ENCODE data around the gene SERPINE3. TPM values are rescaled to one million over a fixed set of nuclear protein-coding genes. Genes with fewer than 3 reads are reported as not detected.

The SERPINE3 gene
- total and polyA plus RNA-seq, 2 experiments from 2014 or later, result 0.17 to 0.31 TPM

DNA sequence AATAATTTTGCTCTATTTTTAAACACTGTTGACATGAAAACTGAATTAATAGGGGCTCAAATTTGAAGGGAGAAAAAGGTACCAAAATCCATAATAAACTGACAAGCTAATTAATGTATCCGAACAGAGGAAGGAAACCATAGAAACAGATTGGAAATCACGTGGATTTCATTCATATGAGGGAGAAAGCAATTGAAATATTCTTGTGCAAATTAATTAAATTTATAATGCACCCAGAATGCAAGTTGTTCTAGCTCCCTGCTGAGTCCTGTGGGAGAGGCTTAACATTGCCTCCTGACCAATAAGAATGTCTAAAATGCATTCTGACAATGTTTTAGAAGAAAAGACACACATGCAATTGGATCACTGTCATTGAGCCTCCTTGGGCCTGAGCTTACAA is 17.7 kb upstream of the SERPINE3 start (continued):
- TF ChIP-seq ZNF331 (CRISPR knock-in tag; IDR thresholded peaks at IDR 0.05; ENCODE audit: low read depth), result no peak
- no peak for TF ChIP-seq ZNF114 (CRISPR knock-in tag; IDR thresholded peaks at IDR 0.05)
- no peak for TF ChIP-seq JUNB (IDR thresholded peaks at IDR 0.05; ENCODE audit: unreplicated experiment)
- TF ChIP-seq EZH2 (IDR thresholded peaks at IDR 0.05; ENCODE audit: low read depth, unreplicated experiment), result no peak
- TF ChIP-seq, protein P1, sequence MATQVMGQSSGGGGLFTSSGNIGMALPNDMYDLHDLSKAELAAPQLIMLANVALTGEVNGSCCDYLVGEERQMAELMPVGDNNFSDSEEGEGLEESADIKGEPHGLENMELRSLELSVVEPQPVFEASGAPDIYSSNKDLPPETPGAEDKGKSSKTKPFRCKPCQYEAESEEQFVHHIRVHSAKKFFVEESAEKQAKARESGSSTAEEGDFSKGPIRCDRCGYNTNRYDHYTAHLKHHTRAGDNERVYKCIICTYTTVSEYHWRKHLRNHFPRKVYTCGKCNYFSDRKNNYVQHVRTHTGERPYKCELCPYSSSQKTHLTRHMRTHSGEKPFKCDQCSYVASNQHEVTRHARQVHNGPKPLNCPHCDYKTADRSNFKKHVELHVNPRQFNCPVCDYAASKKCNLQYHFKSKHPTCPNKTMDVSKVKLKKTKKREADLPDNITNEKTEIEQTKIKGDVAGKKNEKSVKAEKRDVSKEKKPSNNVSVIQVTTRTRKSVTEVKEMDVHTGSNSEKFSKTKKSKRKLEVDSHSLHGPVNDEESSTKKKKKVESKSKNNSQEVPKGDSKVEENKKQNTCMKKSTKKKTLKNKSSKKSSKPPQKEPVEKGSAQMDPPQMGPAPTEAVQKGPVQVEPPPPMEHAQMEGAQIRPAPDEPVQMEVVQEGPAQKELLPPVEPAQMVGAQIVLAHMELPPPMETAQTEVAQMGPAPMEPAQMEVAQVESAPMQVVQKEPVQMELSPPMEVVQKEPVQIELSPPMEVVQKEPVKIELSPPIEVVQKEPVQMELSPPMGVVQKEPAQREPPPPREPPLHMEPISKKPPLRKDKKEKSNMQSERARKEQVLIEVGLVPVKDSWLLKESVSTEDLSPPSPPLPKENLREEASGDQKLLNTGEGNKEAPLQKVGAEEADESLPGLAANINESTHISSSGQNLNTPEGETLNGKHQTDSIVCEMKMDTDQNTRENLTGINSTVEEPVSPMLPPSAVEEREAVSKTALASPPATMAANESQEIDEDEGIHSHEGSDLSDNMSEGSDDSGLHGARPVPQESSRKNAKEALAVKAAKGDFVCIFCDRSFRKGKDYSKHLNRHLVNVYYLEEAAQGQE (IDR thresholded peaks at IDR 0.05; ENCODE audit: unreplicated experiment), result no peak
- no peak for TF ChIP-seq STAT1 (IDR thresholded peaks at IDR 0.05; ENCODE audit: unreplicated experiment)
- TF ChIP-seq NANOG (IDR thresholded peaks at IDR 0.05; ENCODE audit: borderline replicate concordance), result no peak

DNA sequence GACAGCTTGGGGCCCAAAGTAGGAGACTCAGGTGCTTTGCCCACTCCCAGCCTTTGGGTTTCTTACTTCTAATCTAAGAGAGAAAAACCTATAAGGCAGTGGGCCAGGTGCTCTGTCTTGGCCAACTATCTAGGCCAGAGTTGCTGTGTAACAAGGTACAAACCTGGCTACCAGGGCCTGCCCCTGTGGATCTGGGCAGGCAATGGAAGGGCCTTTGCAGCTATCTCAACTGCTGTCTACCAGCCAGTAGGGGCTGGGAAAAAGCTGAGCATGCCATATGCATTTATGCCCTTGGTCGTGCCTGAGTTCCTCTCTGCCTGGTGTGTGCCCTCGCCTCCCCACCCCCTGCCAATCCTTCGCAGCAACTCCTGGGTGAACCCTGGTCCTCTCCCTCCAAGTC is 16.7 kb upstream of the SERPINE3 start:
- no peak overlapping the region for H3K4me2 ChIP-seq
- no peak overlapping the region for H3K4me3 Mint-ChIP-seq
- H3K27ac Mint-ChIP-seq, result no peak overlapping the region
- peaks cover 2% of the 10 kb centered on the region for H3K27me3 Mint-ChIP-seq (ENCODE audit: insufficient read depth, low read depth, poor library complexity)
- DNase-seq (ENCODE audit: low spot score), result no peak
- H3K9me3 Mint-ChIP-seq, result no peaks in the 10 kb centered on the region; the same call in 2 of the 3 replicates
- no peaks in the 10 kb centered on the region for H3K36me3 ChIP-seq (ENCODE audit: insufficient read depth)
- H2AFZ ChIP-seq, result no peak overlapping the region
- TF ChIP-seq POLR2AphosphoS5 (IDR thresholded peaks at IDR 0.05; ENCODE audit: low read depth), result no peak
- TF ChIP-seq, protein P2, sequence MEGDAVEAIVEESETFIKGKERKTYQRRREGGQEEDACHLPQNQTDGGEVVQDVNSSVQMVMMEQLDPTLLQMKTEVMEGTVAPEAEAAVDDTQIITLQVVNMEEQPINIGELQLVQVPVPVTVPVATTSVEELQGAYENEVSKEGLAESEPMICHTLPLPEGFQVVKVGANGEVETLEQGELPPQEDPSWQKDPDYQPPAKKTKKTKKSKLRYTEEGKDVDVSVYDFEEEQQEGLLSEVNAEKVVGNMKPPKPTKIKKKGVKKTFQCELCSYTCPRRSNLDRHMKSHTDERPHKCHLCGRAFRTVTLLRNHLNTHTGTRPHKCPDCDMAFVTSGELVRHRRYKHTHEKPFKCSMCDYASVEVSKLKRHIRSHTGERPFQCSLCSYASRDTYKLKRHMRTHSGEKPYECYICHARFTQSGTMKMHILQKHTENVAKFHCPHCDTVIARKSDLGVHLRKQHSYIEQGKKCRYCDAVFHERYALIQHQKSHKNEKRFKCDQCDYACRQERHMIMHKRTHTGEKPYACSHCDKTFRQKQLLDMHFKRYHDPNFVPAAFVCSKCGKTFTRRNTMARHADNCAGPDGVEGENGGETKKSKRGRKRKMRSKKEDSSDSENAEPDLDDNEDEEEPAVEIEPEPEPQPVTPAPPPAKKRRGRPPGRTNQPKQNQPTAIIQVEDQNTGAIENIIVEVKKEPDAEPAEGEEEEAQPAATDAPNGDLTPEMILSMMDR (conservative IDR thresholded peaks at IDR 0.05; ENCODE audit: low read depth in 2 of 2), result no peak
- TF ChIP-seq ZNF331 (CRISPR knock-in tag; IDR thresholded peaks at IDR 0.05; ENCODE audit: low read depth), result no peak
- TF ChIP-seq EZH2 (IDR thresholded peaks at IDR 0.05; ENCODE audit: low read depth, unreplicated experiment), result no peak
- TF ChIP-seq, protein P3, sequence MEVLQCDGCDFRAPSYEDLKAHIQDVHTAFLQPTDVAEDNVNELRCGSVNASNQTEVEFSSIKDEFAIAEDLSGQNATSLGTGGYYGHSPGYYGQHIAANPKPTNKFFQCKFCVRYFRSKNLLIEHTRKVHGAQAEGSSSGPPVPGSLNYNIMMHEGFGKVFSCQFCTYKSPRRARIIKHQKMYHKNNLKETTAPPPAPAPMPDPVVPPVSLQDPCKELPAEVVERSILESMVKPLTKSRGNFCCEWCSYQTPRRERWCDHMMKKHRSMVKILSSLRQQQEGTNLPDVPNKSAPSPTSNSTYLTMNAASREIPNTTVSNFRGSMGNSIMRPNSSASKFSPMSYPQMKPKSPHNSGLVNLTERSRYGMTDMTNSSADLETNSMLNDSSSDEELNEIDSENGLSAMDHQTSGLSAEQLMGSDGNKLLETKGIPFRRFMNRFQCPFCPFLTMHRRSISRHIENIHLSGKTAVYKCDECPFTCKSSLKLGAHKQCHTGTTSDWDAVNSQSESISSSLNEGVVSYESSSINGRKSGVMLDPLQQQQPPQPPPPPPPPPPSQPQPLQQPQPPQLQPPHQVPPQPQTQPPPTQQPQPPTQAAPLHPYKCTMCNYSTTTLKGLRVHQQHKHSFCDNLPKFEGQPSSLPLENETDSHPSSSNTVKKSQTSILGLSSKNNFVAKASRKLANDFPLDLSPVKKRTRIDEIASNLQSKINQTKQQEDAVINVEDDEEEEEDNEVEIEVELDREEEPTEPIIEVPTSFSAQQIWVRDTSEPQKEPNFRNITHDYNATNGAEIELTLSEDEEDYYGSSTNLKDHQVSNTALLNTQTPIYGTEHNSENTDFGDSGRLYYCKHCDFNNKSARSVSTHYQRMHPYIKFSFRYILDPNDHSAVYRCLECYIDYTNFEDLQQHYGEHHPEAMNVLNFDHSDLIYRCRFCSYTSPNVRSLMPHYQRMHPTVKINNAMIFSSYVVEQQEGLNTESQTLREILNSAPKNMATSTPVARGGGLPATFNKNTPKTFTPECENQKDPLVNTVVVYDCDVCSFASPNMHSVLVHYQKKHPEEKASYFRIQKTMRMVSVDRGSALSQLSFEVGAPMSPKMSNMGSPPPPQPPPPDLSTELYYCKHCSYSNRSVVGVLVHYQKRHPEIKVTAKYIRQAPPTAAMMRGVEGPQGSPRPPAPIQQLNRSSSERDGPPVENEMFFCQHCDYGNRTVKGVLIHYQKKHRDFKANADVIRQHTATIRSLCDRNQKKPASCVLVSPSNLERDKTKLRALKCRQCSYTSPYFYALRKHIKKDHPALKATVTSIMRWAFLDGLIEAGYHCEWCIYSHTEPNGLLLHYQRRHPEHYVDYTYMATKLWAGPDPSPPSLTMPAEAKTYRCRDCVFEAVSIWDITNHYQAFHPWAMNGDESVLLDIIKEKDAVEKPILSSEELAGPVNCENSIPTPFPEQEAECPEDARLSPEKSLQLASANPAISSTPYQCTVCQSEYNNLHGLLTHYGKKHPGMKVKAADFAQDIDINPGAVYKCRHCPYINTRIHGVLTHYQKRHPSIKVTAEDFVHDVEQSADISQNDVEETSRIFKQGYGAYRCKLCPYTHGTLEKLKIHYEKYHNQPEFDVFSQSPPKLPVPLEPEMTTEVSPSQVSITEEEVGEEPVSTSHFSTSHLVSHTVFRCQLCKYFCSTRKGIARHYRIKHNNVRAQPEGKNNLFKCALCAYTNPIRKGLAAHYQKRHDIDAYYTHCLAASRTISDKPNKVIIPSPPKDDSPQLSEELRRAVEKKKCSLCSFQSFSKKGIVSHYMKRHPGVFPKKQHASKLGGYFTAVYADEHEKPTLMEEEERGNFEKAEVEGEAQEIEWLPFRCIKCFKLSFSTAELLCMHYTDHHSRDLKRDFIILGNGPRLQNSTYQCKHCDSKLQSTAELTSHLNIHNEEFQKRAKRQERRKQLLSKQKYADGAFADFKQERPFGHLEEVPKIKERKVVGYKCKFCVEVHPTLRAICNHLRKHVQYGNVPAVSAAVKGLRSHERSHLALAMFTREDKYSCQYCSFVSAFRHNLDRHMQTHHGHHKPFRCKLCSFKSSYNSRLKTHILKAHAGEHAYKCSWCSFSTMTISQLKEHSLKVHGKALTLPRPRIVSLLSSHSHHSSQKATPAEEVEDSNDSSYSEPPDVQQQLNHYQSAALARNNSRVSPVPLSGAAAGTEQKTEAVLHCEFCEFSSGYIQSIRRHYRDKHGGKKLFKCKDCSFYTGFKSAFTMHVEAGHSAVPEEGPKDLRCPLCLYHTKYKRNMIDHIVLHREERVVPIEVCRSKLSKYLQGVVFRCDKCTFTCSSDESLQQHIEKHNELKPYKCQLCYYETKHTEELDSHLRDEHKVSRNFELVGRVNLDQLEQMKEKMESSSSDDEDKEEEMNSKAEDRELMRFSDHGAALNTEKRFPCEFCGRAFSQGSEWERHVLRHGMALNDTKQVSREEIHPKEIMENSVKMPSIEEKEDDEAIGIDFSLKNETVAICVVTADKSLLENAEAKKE (CRISPR knock-in tag; IDR thresholded peaks at IDR 0.05), result no peak
- TF ChIP-seq STAT1 (IDR thresholded peaks at IDR 0.05; ENCODE audit: unreplicated experiment), result no peak
- no peak for TF ChIP-seq ZNF114 (CRISPR knock-in tag; IDR thresholded peaks at IDR 0.05)
- TF ChIP-seq CREB1 (CRISPR knock-in tag; IDR thresholded peaks at IDR 0.05; ENCODE audit: low read depth), result no peak
- no peak for TF ChIP-seq JUNB (IDR thresholded peaks at IDR 0.05; ENCODE audit: unreplicated experiment)
- no peaks in the 10 kb centered on the region for H4K20me1 ChIP-seq (replicated peaks; ENCODE audit: insufficient read depth)
- peak; percentile 10; the same call in 1 of the 3 replicates for ATAC-seq
- no peaks in the 10 kb centered on the region; the same call in 2 of the 3 replicates for H3K36me3 Mint-ChIP-seq (ENCODE audit: low read depth)
- no peaks in the 10 kb centered on the region for H3K79me2 ChIP-seq (replicated peaks; ENCODE audit: insufficient read depth)
- peaks cover 19% of the 10 kb centered on the region for H3K4me1 ChIP-seq (ENCODE audit: insufficient read depth)
- no peaks in the 10 kb centered on the region for H3F3A ChIP-seq (replicated peaks; ENCODE audit: low read depth)
- no peak overlapping the region for H3K4me3 ChIP-seq
- peaks cover 35% of the 10 kb centered on the region for H3K4me1 Mint-ChIP-seq
- no peak overlapping the region for H3K27ac ChIP-seq (ENCODE audit: low read depth)
- peaks cover 30% of the 10 kb centered on the region for H3K9me2 ChIP-seq (ENCODE audit: insufficient read depth)
- H3K27me3 ChIP-seq (ENCODE audit: insufficient read depth), result no peaks in the 10 kb centered on the region
